ENCODE data around the gene DUSP11.
A peak's percentile ranks its signal among the peaks of the same experiment; 100 is the strongest.
"Not testable (repeated sequence)": the region's sequence is repeated elsewhere in the genome, so short reads cannot be mapped to it uniquely, and the experiment has no call there.

The DUSP11 gene
- total RNA-seq, result 45.1 to 45.2 reads per million in 2 donors

DNA sequence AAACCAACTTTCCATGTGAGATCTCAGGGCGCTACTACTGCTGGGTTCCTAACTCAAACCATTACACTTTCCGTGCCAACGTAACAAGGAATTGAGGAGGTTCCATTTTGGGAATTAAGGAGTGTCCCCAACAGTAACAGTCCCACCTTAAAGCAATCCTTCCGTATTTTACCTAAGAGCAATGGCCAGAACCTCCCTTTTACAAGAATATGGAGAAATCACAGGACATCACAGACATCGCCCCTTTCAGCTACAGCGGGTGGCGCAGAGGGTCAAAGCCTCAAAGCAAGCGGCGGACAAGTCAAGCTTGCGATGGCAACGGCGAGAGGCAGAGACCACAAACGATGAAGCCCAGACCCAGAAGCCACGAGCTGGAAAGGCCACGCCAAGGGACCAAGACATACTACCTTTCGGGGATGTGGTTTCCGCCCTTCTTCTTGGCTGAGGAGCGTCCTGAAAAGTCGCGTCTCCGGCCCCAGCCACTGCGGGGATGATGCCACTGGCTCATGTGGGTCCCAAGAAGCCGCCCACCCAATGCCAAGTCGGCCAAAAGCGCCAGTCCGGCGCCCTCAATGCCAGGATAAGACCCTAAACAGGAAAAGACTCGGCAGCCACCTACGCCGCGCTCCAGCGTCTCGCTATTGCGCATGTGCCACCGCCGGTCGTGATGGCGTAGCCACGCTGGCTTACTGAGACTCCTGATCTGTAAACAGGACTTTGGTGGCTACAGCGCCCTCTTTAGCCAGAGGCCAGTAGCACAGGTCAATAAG, at the start of gene DUSP11:
TSS of gene DUSP11 (minus strand) at position 637 of the 770 bp plus-strand sequence. CDS start at position 508, 129 bp downstream.
- peak; percentile 79 for DNase-seq

DNA sequence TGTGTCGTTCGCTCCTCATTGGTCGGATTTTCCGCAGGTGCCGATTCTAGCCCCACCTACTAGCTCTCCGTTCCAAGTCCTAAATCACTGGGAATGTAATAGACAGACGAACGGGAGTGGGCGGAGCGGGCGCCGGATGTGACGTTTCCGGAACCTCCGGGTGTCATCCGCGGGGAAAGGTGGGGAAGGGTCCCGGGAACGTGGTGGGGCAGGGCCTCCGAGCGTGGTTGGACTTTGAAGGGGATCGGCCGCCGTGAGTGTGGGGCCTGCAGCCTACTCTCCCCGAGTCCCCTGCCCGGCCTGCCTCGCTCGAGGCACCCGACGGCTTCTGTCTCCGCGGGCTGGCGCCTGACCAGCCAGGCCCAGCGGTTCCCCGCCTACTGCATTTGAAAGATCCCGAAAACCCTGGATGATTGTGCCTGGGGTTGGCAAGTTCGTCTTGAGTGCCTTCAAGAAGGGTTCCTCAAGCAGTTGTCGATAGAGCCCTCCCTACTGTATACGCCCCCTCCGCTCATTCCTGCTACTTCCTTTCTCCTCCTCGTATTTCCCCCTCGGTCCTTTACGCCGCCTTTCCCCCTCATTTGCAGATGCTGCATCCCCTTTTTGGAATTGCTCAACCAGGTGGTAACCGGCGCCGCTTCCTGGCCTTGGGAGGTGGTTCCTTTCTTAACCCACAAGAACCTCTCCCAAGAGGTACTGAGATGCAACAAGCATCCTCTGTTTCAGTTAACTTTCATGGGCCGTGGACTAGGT, 49.1 kb upstream of the DUSP11 start, which contains the start of gene STAMBP:
TSS of gene STAMBP (plus strand) at position 144 of the 753 bp plus-strand sequence. CDS start 1,896 bp downstream, outside the sequence.
- DNase-seq, result peak; percentile 80

DNA sequence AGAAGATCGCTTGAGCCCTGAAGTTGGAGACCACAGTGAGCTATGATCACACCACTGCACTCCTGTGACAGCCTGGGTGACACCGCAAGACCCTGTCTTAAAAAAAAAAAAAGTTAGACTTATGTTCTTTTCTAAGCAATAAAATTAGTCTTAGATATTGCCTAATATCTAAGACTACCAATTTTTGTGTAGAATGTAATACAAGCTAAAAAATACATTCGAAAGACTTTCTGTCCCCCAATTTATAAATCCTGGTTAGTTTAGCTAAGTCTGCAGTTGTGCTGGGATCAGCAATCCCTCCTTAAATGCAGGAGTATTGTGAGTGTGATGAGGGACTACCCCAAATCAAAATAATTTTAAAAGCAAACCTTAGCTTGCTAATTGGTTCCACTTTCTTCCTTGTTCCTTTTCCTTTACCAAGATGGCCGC, 48.5 kb upstream of the DUSP11 start:
- DNase-seq, result no peak

DNA sequence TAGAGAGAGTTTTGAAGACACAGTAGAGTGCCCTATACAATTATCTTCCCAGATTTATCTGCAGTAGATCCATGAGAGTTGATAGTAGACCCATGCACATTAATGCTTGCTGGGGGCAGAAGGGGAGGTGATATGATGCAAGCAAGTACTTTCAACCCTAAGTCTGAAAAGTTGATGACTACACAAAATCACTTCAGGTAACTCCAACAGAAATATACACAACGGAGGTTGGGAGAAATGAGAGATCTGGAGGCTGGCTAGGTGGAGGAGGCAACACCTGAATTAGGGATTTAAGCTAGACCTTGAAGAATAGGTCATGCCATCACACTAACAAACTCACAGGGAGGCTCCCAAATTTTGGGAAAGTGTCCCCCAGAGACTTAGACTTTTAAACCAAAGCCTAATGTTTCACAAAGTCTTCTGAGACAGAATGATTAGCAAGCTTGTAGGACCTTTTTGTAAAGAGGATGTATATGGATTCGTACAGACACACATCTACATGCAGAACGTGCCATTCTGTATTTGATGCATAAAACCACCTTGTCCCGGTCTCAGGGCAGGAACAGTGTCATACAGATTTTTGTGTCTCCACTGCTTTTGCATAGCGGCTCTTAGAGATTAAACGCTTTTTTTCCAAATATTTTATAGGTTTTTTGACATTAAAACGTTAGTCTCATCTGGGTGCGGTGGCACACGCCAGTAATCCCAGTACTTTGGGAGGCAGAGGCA, 47.9 kb upstream of the DUSP11 start:
- no peak for DNase-seq

DNA sequence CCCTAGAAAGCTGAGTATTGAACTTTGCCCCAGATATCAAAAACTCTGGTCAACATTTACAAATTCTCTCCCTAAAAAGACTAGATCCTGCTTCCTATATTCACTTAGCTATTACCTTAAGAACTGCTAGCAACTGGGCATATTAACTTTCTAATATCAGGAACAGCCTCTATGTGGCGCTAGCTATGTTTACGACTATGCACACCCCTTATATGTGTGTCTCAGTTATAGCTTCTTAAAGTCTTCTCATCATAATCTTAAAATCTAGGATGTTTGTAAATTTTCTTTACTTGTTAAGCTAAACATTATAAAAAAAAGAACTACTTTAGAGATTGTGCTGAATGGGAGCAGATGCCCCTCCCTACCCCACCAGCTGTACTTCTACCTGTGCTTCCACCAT, 47.1 kb upstream of the DUSP11 start:
- no peak for DNase-seq

DNA sequence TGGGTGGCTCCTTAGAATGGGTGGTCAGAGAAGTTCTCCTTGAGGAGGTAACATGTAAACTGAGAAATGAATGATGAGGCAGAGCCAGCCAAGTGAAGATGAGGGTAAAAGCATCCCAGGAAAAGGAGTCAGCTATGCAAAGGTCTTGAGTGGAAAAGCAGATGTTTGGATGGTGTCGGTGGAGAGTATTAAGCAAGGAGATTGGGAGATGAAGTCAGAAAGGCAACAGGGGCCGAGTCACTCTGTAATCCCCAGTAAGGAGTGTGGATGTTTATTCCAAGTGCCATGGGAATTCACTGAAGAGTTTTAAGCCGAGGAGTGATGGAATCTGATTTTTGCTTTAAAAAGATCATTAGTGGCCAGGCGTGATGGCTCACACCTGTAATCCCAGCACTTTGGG, 45.5 kb upstream of the DUSP11 start:
- no peak for DNase-seq

DNA sequence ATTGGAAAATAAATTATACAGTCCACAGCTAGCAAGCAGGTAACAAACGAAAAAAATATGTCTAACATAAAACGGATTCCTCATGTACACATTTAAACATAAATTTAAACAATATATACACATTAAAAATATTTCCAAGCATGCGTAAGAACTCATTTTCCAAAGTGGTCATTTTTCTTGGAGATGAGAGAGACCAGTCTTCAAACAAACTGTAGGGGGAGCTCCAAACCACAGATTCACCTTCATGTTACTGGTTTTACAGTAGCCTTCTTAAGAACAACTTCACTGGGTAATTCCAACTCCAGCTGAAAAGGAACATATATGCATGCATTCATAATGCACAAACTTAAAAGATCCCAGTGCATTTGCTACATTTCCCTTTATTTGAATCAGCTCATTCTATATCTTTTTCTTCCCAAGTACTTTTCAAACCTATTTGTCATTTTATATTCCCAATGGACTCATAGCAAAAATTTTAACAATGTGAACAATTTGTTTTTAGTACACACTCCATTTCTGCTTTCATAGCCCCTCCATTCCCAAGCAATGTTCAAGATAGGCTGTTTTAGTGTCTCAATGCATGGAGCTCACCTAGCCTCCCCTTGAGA, 44.1 kb upstream of the DUSP11 start:
- no peak for DNase-seq

DNA sequence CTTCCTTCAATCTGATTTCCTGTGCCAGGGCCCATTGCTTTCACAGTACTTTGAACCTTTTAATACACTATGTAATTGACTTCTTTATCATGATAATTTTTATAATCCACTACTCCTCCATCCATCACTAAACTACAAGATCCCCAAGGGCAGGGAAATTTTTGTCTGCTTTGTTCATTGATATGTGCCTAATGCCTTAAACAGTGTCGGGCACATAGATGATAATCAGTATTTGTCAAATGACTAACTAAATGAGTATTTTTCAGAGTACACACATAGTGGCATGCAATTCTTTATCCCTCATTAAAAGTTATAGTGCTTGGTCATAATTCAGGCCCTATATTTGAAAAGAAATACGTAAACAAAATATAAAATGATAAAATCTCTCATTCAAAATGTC, 43.5 kb upstream of the DUSP11 start:
- no peak for DNase-seq

DNA sequence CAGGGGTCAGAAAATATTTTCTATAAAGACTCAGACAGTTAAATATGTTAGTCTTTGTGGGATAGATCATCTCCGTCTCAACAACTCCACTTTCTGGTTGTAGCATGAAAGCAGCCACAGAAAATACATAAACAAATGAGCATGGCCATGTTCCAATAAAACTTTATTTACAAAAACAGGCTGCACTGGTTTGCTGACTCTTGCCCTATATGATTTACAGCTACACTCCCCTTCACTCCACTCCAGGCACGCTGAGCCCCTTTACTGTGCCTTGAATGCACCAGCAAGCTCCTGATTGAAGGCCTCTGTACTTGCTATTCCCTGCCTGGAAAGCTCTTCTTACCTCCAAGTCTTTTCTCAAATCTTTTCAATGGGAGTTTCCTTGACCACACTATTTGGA, 43.1 kb upstream of the DUSP11 start:
- DNase-seq, result no peak

DNA sequence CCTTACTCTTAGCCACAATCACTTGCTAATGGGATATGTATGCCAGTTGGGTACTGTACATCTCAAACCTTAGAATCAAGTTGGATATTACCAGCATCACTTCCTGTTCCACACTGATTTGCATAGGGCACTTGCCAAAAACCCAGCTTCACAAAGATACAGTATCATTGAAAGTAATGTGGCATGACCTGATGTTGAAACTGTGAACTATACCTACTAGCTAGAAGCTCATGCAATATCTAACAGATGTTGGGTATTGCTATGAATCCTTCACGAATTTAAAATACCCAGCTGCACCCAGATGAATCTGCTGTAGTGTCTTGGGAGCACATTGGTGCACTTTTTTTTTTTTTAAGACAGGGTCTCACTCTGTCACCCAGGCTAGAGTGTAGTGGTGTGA, 42.4 kb upstream of the DUSP11 start:
- no peak for DNase-seq

DNA sequence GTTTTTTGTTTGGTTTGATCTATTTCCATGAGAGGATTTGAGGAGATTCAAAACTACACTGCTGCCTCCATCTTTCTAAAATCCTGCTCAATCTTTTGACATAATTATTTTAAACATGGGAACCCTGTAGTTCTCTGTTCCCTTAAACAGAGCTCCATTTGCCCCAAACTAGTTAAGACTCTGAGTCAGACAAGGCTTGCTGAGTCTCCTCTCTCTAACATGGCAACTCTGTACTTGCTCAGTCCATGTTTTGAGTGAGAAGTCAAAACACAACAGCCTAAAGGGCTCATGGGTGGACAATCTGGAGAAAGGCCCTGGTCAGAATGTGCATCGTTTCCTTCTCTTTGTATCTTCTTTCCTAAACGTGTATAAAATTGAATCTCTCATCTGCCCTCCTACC, 41.8 kb upstream of the DUSP11 start:
- DNase-seq, result no peak

DNA sequence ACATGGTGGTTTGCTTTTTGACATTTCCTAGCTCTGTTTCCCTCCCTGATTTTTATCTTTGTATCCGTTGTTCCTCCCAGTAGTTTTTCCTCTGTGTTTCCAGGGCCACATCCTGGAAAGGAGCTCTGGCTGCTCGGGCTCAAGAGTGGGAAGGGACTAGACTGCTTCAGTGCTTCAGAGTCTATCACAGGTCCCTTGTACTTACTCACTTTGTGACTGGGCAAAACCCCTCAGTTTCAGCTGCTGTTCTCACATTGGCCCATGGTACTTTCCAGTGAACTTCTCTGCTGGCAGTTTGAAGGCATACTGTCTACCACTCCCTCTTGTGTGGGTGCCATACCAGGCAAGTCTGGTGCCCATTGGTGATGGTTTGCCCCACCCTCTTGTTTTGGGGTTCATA, 41.3 kb upstream of the DUSP11 start:
- no peak for DNase-seq

DNA sequence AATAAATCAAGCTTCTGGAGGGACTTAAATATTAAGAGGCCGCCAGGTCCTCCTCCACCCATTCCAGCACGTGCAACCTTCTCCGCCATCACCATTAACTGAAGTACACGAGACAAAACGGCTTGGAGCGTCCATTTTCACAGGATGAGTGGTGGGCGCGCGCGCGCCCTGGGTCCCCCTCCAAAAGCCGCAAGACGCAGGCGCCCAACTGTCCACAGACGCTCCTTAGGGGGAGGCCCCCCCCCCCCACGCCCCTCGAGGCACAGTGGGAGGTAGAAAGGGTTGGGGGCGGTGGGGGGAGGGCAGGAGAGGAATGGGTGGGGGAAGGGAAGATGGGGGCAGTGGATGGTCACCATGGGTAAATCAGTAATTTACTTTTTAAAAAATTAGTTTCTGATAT, 38.4 kb upstream of the DUSP11 start:
- no peak for DNase-seq

DNA sequence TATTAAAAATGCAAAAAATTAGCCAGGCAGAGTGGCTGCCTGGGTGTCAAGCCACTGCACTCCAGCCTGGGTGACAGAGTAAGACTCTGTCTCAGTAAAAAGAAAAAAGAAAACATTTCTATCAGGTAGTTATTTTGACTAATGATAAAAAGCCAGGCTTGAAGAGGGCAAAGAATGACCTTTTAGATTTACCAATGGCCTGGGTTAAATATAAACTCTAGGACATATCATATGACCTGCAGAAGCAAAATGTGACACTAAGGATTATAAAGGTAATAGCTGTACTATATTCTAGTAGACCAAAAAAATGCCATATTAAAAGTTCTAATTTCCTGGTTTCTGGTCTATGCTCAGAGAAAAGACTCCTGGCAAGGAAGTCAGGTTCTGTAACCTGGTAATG, 32.7 kb upstream of the DUSP11 start:
- no peak for DNase-seq

DNA sequence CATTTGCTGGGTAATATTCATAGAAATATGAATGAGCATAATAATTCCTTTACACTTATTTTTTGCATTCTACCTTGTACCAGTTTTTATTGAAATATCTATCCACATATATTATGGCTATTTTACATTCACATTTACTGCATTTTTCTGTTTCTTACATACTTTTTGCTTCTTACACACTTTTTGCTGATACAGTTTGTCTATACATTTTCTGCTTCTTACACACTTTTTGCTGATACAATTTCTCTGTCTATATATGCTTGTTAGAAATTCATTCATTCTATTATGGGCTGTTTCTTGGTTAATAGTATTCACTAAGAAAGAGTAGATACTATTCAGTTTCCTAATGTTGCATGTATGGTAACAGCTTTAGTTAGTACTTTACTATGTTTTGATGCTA, 32.0 kb upstream of the DUSP11 start:
- no peak for DNase-seq

DNA sequence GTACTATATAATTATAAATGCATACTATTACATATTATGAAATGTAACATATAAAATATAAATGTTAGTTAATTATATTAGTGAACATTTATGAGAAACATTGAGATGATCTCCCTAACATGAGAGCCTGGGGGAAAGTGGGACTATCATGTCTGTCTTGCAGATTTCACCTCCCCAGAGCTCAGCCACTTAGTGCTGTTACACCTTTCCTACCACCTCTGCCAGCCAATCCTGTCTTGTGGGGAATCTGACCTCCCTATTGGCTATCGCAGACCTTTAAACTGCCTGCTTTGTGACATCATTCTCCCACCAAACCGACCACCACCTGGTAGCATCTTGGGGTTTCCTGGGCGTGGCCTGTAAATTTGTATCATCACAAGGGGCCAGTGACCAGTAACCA, 4.0 kb upstream of the DUSP11 start, which contains the start of gene C2orf78:
TSS of gene C2orf78 (plus strand) at position 301 of the 400 bp plus-strand sequence. CDS start 127 bp downstream, outside the sequence.
- DNase-seq, result not testable (repeated sequence)

DNA sequence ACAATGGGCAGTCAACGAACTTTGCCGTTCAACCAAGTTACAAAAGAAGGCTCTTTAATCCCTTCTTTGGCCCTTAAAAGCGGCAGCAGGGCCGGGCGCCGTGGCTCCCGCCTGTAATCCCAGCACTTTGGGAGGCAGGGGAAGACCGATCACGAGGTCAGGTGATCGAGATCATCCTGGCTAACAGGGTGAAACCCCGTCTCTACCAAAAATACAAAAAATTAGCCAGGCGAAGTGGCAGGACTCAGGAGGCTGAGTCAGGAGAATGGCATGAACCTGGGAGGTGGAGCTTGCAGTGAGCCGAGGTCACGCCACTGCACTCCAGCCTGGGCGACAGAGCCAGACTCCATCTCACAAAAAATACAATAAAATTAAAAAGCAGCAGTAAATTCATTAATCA, 3.5 kb upstream of the DUSP11 start:
- DNase-seq, result not testable (repeated sequence)

DNA sequence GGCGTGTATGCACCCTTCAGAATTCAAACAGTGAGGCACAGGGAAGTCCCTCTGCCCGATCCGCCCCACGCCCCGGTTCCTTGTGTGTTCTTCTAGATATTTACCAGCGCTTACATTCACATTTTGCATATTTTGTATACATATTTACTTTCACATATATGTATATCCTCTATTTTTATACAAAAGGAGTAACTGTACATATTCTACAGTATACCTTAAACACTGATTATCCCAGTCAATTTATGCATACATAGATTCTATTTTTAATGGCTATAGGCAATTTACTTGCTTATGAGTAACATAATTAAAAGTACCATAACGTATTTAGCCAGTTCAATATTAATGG, 307 bp upstream of the DUSP11 start:
- no peak for DNase-seq

DNA sequence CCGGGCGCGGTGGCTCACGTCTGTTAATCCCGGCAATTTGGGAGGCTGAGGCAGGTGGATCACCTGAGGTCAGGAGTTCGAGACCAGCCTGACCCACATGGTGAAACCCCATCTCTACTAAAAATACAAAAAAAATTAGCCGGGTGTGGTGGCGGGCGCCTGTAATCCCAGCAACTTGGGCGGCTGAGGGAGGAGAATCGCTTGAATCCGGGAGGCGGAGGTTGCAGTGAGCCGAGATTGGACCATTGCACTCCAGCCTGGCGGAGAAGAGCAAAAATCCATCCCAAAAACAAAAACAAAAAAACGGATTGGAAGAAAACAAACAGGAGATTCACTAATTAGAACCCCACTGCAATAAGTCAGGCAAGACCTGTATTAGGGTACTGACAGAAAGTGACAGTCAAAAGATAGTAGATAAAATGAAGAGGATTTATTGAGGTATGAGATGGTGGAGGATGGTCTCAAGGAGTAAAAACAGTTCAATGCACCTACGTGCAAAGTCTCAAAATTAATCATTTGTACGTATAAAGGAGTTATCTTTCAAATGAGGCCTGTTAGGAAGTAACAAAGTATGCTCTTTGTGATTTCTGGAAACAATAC, 936 bp downstream of the DUSP11 start:
- DNase-seq, result not testable (repeated sequence)

DNA sequence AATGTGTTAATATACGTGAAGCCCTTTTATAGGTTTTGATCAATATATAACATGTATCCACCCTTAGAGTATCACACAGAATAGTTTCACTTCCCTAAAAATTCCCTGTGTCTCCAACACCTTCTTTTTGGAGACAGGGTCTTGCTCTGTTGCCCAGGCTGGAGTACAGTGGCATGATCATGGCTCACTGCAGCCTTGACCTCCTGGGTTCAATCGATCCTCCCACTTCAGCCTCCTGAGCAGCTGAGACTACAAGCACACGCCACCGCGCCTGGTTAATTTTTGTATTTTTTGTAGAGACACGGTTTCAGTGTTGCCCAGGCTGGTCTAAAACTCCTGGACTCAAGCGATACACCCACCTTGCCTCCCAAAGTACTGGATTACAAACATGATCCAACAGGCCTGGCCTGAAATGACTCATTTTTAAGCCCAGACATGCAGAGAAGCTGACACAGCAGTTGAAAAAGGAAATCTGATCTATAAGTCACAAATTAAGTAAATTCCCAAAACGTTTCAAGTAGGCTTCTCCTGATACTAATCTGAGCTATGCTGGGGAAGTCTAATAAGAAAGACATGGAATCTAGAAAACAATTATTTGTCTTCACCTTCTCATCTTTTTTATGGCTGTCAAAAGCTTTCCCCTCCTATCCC, 2.9 kb downstream of the DUSP11 start:
- no peak for DNase-seq

DNA sequence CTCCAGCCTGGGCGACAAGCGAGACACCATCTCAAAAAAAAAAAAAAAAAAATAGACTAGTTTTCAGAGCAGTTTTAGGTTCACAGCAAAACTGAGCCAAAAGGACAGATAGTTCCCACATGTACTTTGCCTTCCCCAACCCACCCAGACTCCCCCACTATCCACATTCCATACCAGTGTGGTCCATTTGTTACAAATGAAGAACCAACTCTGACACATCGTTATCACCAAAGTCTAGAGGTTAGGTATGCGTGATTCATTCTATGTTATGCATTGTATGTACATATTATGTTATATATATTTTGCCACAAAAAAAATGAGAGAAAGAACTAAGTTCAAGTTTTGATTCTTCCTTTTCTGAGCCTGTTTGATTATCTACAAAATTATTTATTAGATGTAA, 3.5 kb downstream of the DUSP11 start:
- DNase-seq, result no peak

DNA sequence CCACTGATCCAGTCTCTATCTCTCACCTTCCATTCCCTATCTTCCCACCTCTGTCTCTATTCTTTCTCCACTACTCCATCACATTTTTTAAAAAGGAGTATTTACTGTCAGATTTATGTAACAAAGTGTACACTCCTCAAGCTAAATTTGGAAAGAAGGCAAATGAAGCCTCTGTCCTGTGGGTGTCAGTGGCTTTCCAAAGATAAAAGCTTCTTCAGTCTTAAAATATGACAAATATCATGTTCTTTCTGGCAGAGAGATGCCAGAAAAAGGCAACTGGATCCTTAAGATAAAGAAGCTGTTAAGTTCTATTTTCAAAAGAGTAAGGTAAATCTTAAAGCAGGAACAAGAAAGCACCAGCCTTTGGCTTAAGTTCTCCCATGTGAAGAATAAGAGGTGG, 7.1 kb downstream of the DUSP11 start:
- DNase-seq, result no peak
